GM21528 (cell line): ENCODE data around the gene PRAMEF9.
"Not testable (repeated sequence)": the region's sequence is repeated elsewhere in the genome, so short reads cannot be mapped to it uniquely, and the experiment has no call there.

Experiments
- ATAC-seq: cut with Tn5 transposase; IDR thresholded peaks from one replicate; pipeline ENCODE4 v1.9.1; 2021; ENCODE audit warnings: mild to moderate bottlenecking, moderate library complexity; ENCODE audit not compliant: unreplicated experiment, low FRiP score

Gene PRAMEF9

GRCh38 chr1:13171548-13171947 is at the start of gene PRAMEF9:
Gene PRAMEF9 (plus strand): TSS chr1:13171848. CDS start chr1:13175281, 3,433 bp downstream.
- not testable (repeated sequence) for ATAC-seq

- not testable (repeated sequence) for ATAC-seq
Measured at GRCh38 chr1:13155909-13156308, 15.7 kb upstream of the PRAMEF9 start, which contains the start of gene PRAMEF26. Gene PRAMEF26 (minus strand): TSS chr1:13156009. CDS start chr1:13153095, 2,914 bp downstream.

GRCh38 chr1:13165531-13165930 is 6.1 kb upstream of the PRAMEF9 start, which contains the start of gene HNRNPCL4:
Gene HNRNPCL4 (minus strand): TSS chr1:13165631. CDS start chr1:13165467, 164 bp downstream.
- not testable (repeated sequence) for ATAC-seq

DNA sequence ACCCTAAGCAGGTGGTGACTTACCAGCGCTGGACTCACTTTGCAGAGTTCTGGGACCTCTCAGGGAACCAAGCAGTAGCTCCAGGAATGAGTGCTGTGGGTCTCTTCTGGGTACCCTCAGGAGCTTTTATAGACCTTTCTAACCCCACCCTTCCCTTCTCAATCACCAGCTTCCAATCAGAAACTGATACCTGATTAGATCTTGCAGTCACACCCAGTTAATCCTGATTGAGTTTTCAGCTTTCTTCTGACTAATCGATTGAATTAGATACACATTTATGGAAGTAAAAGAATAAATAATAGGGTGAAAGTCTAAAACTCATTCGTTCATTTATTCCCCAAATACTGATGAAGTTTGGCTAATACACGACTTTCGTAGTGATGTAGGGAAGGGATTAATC is 29.7 kb downstream of the PRAMEF9 start, which contains the start of gene PRAMEF13:
Gene PRAMEF13, minus strand, starts transcription at position 101 of the 400 bp plus-strand sequence. CDS start 1,820 bp downstream, outside the sequence.
- ATAC-seq = not testable (repeated sequence)

DNA sequence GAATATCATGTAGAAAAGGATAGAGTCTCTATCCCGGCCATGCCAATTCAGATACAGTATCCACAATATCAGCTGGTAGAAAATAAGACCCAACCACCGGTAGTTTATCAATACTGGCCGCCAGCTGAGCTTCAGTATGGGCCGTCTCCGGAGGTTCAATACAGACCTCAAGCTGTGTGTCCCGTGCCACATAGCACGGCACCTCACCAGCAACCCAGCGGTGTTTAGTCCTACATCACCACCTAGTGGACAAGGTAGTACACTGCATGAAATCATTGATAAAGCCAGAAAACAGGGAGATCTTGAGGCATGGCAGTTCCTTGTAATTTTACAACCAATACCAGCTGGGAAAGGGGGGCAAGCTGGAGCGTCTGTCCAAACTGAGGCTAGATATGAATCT is 37.1 kb downstream of the PRAMEF9 start:
- not testable (repeated sequence) for ATAC-seq

DNA sequence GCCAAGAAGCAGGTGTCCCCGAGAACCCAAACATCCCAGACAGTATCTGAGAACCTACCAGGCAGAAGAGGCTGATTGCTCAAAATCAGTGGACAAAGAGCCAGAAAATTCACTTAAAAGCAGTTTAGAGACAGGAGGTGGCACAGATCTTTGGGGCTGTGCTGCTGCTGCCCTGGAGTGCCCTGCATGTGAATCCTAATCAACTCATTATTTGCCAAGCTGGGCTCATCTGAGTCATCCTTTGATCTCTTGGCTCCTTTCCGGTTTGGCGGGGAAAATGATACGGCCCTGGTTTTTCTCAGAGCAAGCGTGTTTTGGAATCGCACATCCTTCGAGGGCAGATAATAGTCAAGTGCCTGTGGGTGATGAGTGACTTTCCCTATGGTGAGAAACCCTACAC is 45.0 kb downstream of the PRAMEF9 start:
- ATAC-seq = not testable (repeated sequence)

GRCh38 chr1:13219203-13219602 is 47.6 kb downstream of the PRAMEF9 start:
- not testable (repeated sequence) for ATAC-seq

- not testable (repeated sequence) for ATAC-seq
Measured at GRCh38 chr1:13222788-13223187, 51.1 kb downstream of the PRAMEF9 start.

GRCh38 chr1:13224480-13225060 is 52.9 kb downstream of the PRAMEF9 start:
- no peak for ATAC-seq

DNA sequence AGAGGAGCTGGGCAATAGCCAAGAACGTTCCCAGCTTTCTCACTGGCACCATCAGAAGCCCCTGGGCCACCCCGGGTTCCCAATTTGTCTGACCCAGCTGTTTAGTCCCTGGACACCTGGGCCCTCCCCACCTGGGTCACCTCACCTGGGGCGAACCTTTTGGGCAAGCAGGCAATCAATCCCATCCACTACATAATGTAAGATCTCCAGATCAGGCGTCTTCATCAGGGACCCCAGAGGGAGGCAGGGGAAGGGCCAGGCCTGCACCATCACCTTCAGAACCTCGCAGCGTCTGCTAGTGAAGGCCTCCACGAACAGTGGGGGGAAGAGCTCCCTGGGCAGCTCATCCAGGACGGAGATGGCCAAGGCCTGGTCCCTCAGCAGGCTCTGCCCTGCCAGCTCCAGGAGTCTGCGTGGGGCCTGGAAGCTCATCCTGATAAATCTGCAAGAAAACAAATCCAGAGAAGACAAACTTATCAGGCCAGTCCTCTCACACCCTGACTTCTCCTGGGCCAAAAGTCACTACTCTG is 54.1 kb downstream of the PRAMEF9 start, which contains the start of gene PRAMEF18:
Gene PRAMEF18, minus strand, starts transcription at position 480 of the 530 bp plus-strand sequence. Its CDS starts 48 bp downstream, at position 432.
- ATAC-seq = not testable (repeated sequence)

GRCh38 chr1:13227271-13228055 is 55.8 kb downstream of the PRAMEF9 start:
- ATAC-seq = not testable (repeated sequence)

DNA sequence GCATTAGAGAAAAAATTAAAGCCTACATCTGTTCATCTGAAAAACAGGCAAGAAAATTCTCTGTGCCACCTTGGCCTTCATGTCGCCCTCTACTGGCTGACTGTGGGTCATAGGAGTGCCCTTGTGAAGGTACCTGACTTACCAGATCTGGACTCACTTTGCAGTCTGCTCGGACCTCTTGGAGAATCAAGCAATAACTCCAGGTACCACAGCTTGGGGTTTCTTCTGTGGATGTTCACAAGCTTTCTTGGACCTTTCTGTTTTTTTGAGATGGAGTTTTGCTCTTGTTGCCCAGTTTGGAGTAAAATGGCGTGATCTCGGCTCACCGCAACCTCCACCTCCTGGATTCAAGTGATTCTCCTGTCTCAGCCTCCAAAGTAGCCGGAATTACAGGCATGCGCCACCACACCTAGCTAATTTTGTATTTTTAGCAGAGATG is 56.7 kb downstream of the PRAMEF9 start:
- ATAC-seq = no peak
